Stromal cell of bone marrow (primary cell): ENCODE data around the gene TRIM40.
A peak's percentile ranks its signal among the peaks of the same experiment; 100 is the strongest.
"Not testable (repeated sequence)": the region's sequence is repeated elsewhere in the genome, so short reads cannot be mapped to it uniquely, and the experiment has no call there.

ENCODE experiments used
- DNase-seq: peaks from one replicate; pipeline ENCODE4 v3.0.0-alpha.2; 2012; ENCODE audit warnings: low read depth

Gene TRIM40

GRCh38 chr6:30113841-30114240 is 22.1 kb upstream of the TRIM40 start:
- no peak for DNase-seq

DNA sequence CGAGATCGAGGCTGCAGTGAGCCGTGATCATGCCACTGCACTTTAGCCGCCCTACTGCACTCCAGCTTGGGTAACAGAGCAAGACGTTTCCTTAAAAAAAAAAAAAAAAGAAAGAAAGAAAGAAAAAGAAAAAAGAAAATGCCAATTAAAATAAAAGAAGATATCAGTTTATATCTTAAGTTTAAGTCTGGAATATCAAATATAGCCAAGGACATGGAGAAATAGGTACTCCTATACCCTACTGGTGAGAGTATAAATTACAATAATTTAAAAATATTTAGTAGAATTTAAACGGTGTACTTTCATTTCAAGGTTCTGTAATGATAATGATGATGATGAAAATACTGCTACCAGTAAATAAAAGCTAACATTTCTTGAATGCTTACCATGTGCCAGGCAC is 19.2 kb upstream of the TRIM40 start:
- no peak for DNase-seq

- not testable (repeated sequence) for DNase-seq
Measured at GRCh38 chr6:30118691-30119090, 17.2 kb upstream of the TRIM40 start.

- DNase-seq, result no peak
Measured at GRCh38 chr6:30121446-30122366, 14.2 kb upstream of the TRIM40 start.

GRCh38 chr6:30122515-30122914 is 13.4 kb upstream of the TRIM40 start:
- DNase-seq, result no peak

DNA sequence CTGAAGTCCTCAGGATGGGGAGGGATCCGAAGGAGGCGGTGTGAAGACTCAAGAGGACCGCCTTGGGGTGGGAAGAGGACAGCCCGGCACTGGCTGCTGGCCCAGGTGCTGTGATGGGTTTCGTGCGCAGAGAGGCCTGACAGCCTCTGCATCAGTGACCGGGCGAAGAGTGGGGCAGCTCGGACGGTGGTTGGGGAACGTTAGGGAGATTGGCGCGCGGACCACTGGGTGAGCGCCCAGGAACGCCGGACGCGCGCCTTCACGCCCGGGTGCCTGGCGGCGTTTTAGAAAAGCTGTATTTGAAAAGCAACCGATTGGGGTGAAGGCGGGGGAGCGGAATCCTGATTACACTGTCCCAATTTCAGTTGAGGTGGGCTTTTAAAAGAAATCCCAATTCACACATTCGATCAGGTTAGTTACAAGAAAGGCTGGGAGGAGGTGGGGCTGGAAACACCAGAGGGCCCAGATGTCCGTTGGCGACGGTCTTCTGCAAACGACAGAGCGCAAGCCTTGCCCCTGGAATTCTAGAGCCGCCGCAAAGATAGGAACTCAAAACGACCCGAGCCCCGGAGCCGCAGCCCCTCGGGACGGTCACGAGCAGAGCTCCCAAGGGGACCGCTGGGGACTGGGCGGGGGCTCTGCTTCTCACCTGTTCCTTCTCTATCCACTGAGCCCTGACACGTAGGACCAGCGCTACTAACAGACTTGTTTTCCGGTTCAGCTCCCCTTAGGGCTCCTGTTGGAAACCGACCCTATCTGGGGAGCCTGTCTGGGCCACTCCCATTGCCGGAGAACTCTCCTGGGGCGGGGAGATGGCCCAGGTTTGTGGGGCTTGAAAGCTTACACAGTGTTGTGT is 8.5 kb upstream of the TRIM40 start:
- DNase-seq, result no peak

DNA sequence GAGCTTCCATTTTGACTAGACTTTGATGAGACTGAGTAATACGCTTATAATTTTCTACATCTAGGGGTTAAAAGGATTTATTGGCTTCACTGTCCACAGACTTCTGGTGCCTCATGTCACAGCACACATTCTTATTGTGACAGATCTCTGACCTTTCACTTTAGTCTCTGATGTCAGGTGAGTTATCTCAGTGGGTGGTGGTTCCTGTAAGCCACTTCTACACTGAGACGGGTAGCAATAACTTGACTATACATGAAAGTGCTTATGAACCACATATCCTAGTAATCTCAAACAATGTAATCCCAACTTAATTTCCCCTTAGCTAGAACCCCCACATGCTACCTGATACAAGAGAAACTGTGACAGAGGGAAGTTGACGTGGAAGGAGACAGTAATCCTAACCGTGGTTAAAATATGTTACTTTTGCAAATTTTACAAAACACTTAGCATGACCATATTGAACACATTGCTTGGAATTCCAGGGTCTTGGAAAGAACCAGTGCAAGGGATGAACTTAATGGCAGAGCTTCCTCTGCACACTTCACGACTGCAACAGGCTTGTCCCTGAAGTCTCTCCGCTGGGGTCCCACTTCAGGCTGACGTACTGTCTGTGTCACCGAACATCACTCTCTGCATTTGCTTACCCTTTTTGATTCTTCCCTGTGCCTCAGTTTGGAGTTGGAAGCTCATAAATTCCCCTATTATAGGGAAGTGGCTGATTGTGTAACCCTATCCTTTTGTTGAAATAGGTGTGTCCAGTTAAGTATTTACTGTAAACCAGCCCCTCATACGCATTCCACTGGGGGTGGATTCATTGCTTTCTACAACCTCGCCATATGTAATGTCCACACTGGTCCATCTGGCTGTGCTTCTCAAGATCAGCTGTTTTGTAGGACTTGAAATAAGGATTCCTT is 6.4 kb upstream of the TRIM40 start:
- no peak for DNase-seq

GRCh38 chr6:30130179-30130679 is 5.7 kb upstream of the TRIM40 start:
- DNase-seq, result no peak

- DNase-seq, result peak; percentile 76
Measured at GRCh38 chr6:30130887-30131862, 4.8 kb upstream of the TRIM40 start.

GRCh38 chr6:30131947-30132497 is 3.9 kb upstream of the TRIM40 start:
- no peak for DNase-seq

GRCh38 chr6:30135147-30135546 is 793 bp upstream of the TRIM40 start:
- DNase-seq, result no peak

DNA sequence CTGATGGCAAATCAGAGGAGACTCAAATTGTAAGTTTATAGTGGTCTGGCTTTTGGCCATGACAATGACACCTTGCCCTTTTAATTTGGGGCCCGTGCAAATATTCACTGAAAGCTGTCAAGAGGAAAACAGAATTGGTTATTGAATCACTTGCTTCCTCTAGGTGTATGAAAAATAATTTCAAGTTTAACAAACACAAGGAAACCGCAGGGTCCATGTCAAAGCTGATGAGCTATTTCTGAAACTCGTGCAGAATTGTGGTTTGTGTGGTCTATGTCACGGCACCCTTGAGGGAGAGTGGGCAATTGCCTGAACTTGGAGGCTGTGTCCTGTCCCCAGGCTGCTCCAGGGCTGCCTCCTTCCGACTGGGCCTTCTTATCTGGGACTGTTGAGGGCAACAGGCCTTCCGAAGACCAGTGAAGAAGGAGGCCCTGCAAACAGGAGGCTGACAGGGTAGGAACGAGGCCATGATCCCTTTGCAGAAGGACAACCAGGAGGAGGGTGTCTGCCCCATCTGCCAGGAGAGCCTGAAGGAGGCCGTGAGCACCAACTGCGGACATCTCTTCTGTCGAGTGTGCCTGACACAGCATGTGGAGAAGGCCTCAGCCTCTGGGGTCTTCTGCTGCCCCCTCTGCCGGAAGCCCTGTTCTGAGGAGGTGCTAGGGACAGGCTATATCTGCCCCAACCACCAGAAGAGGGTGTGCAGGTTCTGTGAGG is 788 bp downstream of the TRIM40 start:
- no peak for DNase-seq

DNA sequence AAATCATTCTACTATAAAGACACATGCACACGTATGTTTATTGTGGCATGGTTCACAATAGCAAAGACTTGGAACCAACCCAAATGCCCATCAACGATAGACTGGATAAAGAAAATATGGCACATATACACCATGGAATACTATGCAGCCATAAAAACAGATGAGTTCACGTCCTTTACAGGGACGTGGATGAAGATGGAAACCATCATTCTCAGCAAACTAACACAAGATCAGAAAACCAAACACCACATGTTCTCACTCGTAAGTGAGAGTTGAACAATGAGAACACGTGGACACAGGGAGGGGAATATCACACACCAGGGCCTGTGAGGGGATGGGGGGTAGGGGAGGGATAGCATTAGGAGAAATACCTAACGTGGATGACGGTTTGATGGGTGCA is 4.3 kb downstream of the TRIM40 start:
- DNase-seq, result not testable (repeated sequence)

DNA sequence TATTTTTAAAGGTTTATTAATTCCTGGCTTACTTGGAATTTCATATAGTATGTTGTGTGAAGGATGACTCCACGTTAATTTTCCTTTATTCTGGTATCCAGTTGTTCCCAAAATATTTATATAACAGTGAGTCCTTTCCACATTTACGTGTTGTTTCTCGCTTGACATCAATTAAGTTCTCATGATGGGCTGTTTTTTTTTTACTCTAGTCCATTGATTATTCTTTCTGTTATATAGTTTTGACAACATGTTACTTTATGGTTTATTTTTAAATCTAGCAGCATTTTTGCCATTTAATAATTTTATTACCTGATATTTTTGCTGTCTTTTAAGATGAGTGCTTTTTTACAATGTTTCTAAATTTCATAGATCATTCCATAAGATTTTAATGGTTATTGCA is 6.7 kb downstream of the TRIM40 start:
- no peak for DNase-seq

- DNase-seq, result no peak
Measured at GRCh38 chr6:30143780-30144179, 7.8 kb downstream of the TRIM40 start.

- DNase-seq, result no peak
Measured at GRCh38 chr6:30144811-30145210, 8.9 kb downstream of the TRIM40 start.

- DNase-seq, result no peak
Measured at GRCh38 chr6:30145818-30146217, 9.9 kb downstream of the TRIM40 start.

DNA sequence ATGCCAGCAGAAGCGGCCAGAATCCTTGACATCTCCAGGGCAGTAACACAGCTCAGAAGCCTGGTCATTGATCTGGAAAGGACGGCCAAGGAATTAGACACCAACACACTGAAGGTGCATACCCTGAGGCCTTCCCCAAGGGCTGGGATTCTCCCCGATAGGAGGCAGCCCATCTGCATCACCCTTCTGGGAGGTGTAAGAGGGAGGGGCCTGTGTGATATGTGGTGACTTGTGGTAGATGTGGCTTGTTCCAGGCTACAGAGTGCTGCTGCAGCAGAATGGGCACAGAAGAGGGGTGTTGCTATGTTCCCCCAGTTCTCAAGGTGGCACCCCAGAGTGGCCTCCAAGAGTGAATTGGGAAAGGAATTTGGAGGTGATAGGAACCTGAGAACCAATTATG is 11.2 kb downstream of the TRIM40 start:
- no peak for DNase-seq

DNA sequence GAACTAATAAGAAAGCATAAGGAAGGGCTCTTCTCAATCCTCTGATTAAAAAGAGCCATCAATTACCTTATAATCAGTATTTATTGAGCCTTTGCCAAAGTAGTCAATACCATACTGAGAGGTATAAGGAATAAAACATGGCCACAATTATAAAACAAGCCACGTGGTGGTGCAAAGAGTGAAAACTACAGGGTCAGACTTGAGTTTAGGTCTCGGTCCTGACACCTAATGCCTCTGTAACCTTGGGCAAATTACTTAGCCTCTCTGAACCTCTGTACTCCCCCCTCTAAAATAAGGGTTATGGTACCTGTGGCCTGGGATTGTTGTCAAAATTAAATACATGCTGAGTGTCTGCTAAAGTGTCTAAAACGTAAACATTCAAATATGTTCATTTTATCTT is 13.3 kb downstream of the TRIM40 start:
- DNase-seq, result no peak
